Thyroid gland (tissue), 4 donors: Measurements from ENCODE around the gene KCNH5.

Source experiments
- CTCF ChIP-seq, 6 experiments: fragments of 200-600 bp in 3 of 6; fragments of 450-650 bp in 3 of 6; sonication (generic) in 3 of 6; IDR thresholded peaks; one replicate each; pipeline ENCODE4 v1.5.1; 2016 to 2019; ENCODE audit warnings: antibody characterized with exemption in 6 of 6, mild to moderate bottlenecking in 2 of 6, inconsistent platforms in 1 of 6, moderate library complexity in 1 of 6
- POLR2A ChIP-seq, 2 donors: fragments of 450-650 bp; IDR thresholded peaks; one replicate each; pipeline ENCODE4 v1.6.1; 2017; ENCODE audit warnings: antibody characterized with exemption in 2 of 2, mild to moderate bottlenecking in 2 of 2, moderate library complexity in 1 of 2

GRCh38 chr14:62866376-62866775 lies 178.9 kb downstream of the KCNH5 start:
- TF ChIP-seq CTCF (IDR thresholded peaks at IDR 0.05) (no peak), POLR2A (IDR thresholded peaks at IDR 0.05) (no peak)
